NCI-H2029 treated with DMSO at 0.1 percent for 48 hours (cell line): ENCODE data around the gene PLXNB3.
A peak's percentile ranks its signal among the peaks of the same experiment; 100 is the strongest.

Source experiments
- DNase-seq: peaks from one replicate; lab custom pipeline; 2025; lab: John Stamatoyannopoulos, UW

The PLXNB3 gene

GRCh38 chrX:153773741-153774575 is 9.9 kb downstream of the PLXNB3 start:
- no peak for DNase-seq

GRCh38 chrX:153774576-153775292 is 10.7 kb downstream of the PLXNB3 start:
- DNase-seq: no peak

- DNase-seq: no peak
Measured at GRCh38 chrX:153775293-153776119, 11.5 kb downstream of the PLXNB3 start.

- DNase-seq: no peak
Measured at GRCh38 chrX:153776120-153776599, 12.1 kb downstream of the PLXNB3 start.

- DNase-seq: no peak
Measured at GRCh38 chrX:153776611-153777045, 12.6 kb downstream of the PLXNB3 start.

GRCh38 chrX:153777261-153778090 is 13.4 kb downstream of the PLXNB3 start:
- no peak for DNase-seq

- no peak for DNase-seq
Measured at GRCh38 chrX:153778181-153778580, 14.1 kb downstream of the PLXNB3 start.

- no peak for DNase-seq
Measured at GRCh38 chrX:153778684-153779101, 14.6 kb downstream of the PLXNB3 start.

GRCh38 chrX:153779891-153780677 is 16.0 kb downstream of the PLXNB3 start:
- DNase-seq: no peak

GRCh38 chrX:153780678-153781427 is 16.8 kb downstream of the PLXNB3 start, which contains the start of gene SRPK3:
Gene SRPK3, plus strand, starts transcription at chrX:153781041. Its CDS starts 46 bp downstream, at chrX:153781087.
- DNase-seq: no peak

GRCh38 chrX:153781428-153782047 is 17.5 kb downstream of the PLXNB3 start:
- DNase-seq: no peak

- DNase-seq: peak; percentile 40
Measured at GRCh38 chrX:153782313-153782712, 18.3 kb downstream of the PLXNB3 start.

GRCh38 chrX:153782871-153783270 is 18.8 kb downstream of the PLXNB3 start:
- no peak for DNase-seq

- no peak for DNase-seq
Measured at GRCh38 chrX:153783378-153784013, 19.4 kb downstream of the PLXNB3 start.

- no peak for DNase-seq
Measured at GRCh38 chrX:153784325-153784967, 20.4 kb downstream of the PLXNB3 start.

- no peak for DNase-seq
Measured at GRCh38 chrX:153786669-153787068, 22.6 kb downstream of the PLXNB3 start.

GRCh38 chrX:153789654-153790053 is 25.6 kb downstream of the PLXNB3 start:
- DNase-seq: no peak
